GM18861 (cell line): ENCODE measurements around the gene TTLL9.
"Not testable (repeated sequence)": the region's sequence is repeated elsewhere in the genome, so short reads cannot be mapped to it uniquely, and the experiment has no call there.

Experiments
- ATAC-seq: cut with Tn5 transposase; IDR thresholded peaks from one replicate; pipeline ENCODE4 v1.9.1; 2021; ENCODE audit not compliant: unreplicated experiment

The TTLL9 gene

GRCh38 chr20:31916708-31917107, 46.3 kb downstream of the TTLL9 start:
- no peak for ATAC-seq

- ATAC-seq: not testable (repeated sequence)
These were observed 47.6 kb downstream of the TTLL9 start for GRCh38 chr20:31917962-31918412.

GRCh38 chr20:31918466-31919105, 48.2 kb downstream of the TTLL9 start:
- ATAC-seq: no peak

- no peak for ATAC-seq
These were observed 49.1 kb downstream of the TTLL9 start for GRCh38 chr20:31919410-31920155.

GRCh38 chr20:31920275-31920855, 49.9 kb downstream of the TTLL9 start:
- no peak for ATAC-seq

- ATAC-seq: not testable (repeated sequence)
These were observed 51.0 kb downstream of the TTLL9 start for GRCh38 chr20:31921480-31921879.

GRCh38 chr20:31922181-31922580, 51.7 kb downstream of the TTLL9 start:
- no peak for ATAC-seq

- ATAC-seq: no peak
These were observed 52.2 kb downstream of the TTLL9 start for GRCh38 chr20:31922588-31922987.

- peak; percentile 57 for ATAC-seq
These were observed 53.2 kb downstream of the TTLL9 start for GRCh38 chr20:31923388-31924331.

- no peak for ATAC-seq
These were observed 54.1 kb downstream of the TTLL9 start for GRCh38 chr20:31924561-31924960.

- no peak for ATAC-seq
These were observed 55.2 kb downstream of the TTLL9 start for GRCh38 chr20:31925631-31926030.

GRCh38 chr20:31926493-31926892, 56.1 kb downstream of the TTLL9 start:
- ATAC-seq: no peak

- ATAC-seq: no peak
These were observed 57.3 kb downstream of the TTLL9 start for GRCh38 chr20:31927627-31928159.

GRCh38 chr20:31929631-31930030, 59.2 kb downstream of the TTLL9 start:
- ATAC-seq: not testable (repeated sequence)

- no peak for ATAC-seq
These were observed 60.3 kb downstream of the TTLL9 start for GRCh38 chr20:31930779-31931178.

GRCh38 chr20:31933698-31934097, 63.3 kb downstream of the TTLL9 start:
- ATAC-seq: no peak

GRCh38 chr20:31934491-31934890, 64.1 kb downstream of the TTLL9 start:
- ATAC-seq: no peak

- no peak for ATAC-seq
These were observed 64.7 kb downstream of the TTLL9 start for GRCh38 chr20:31934968-31935764.

GRCh38 chr20:31936420-31936819, 66.0 kb downstream of the TTLL9 start:
- ATAC-seq: no peak

GRCh38 chr20:31937820-31938219, 67.4 kb downstream of the TTLL9 start:
- no peak for ATAC-seq
